Neutrophil (primary cell): ENCODE results near the gene SREBF2.

Experiments used
- H3K27ac ChIP-seq: fragments of 200-600 bp; sonication (generic); 2 replicates; pipeline ENCODE4 v1.5.1; 2016; ENCODE audit warnings: mild to moderate bottlenecking, moderate library complexity
- H3K27me3 ChIP-seq: fragments of 200-600 bp; sonication (generic); 2 replicates; pipeline ENCODE4 v1.6.0; 2016; ENCODE audit warnings: mild to moderate bottlenecking
- H3K36me3 ChIP-seq: fragments of 200-600 bp; sonication (generic); 2 replicates; pipeline ENCODE4 v1.5.1; 2017
- H3K4me1 ChIP-seq, 2 experiments: fragments of 200-600 bp in 1 of 2; sonication (generic) in 1 of 2; 1 replicate in 1 of 2; 2 replicates in 1 of 2; pipeline versions ENCODE4 v1.5.1 to v1.6.1; 2013 to 2016; ENCODE audit warnings: low read depth in 1 of 2, low read length in 1 of 2, mild to moderate bottlenecking in 1 of 2, moderate library complexity in 1 of 2; ENCODE audit not compliant: control insufficient read depth in 1 of 2, insufficient read depth in 1 of 2
- H3K4me3 ChIP-seq, 2 experiments: fragments of 200-600 bp in 1 of 2; sonication (generic) in 1 of 2; 1 replicate in 1 of 2; 2 replicates in 1 of 2; pipeline ENCODE4 v1.5.1; 2013 to 2016; ENCODE audit warnings: low read depth in 1 of 2, low read length in 1 of 2, mild to moderate bottlenecking in 1 of 2, moderate library complexity in 1 of 2
- H3K9me3 ChIP-seq: fragments of 200-600 bp; sonication (generic); 2 replicates; pipeline ENCODE4 v1.5.1; 2016
- TF ChIP-seq, protein P1 (sequence below): fragments of 200-600 bp; sonication (generic); IDR thresholded peaks from 2 replicates; pipeline ENCODE4 v1.5.1; 2016; ENCODE audit warnings: antibody characterized with exemption

SREBF2 gene

DNA sequence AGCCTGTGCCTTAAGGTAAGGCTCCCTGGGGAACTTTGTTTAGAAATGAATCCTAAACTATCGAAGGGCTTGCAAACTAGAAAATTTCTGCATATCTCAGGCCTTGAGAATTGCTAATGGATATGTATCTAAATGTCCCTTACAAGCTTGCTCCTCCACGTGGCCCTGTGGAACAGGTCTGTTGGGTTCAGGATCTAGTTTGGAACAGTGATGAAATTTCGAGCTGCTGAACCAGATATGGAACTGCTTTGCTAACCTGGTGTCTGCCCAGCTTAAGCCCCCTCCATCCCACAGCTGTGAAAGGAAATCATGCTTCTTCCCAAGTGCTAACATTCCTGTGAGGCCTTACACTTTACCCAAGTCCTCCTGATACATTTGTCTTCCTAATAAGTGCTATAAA is 11.6 kb downstream of the SREBF2 start:
- Histone ChIP-seq H3K9me3 (no peaks in the 10 kb centered on the region), H3K27me3 (no peaks in the 10 kb centered on the region), H3K4me3 (no peak overlapping the region), H3K4me1 (peaks cover 55 to 71% of the 10 kb centered on the region in 2 experiments), H3K27ac (peak overlapping the region; percentile 67), H3K36me3 (no peaks in the 10 kb centered on the region)
- TF ChIP-seq, protein P1, sequence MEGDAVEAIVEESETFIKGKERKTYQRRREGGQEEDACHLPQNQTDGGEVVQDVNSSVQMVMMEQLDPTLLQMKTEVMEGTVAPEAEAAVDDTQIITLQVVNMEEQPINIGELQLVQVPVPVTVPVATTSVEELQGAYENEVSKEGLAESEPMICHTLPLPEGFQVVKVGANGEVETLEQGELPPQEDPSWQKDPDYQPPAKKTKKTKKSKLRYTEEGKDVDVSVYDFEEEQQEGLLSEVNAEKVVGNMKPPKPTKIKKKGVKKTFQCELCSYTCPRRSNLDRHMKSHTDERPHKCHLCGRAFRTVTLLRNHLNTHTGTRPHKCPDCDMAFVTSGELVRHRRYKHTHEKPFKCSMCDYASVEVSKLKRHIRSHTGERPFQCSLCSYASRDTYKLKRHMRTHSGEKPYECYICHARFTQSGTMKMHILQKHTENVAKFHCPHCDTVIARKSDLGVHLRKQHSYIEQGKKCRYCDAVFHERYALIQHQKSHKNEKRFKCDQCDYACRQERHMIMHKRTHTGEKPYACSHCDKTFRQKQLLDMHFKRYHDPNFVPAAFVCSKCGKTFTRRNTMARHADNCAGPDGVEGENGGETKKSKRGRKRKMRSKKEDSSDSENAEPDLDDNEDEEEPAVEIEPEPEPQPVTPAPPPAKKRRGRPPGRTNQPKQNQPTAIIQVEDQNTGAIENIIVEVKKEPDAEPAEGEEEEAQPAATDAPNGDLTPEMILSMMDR, result no peak

DNA sequence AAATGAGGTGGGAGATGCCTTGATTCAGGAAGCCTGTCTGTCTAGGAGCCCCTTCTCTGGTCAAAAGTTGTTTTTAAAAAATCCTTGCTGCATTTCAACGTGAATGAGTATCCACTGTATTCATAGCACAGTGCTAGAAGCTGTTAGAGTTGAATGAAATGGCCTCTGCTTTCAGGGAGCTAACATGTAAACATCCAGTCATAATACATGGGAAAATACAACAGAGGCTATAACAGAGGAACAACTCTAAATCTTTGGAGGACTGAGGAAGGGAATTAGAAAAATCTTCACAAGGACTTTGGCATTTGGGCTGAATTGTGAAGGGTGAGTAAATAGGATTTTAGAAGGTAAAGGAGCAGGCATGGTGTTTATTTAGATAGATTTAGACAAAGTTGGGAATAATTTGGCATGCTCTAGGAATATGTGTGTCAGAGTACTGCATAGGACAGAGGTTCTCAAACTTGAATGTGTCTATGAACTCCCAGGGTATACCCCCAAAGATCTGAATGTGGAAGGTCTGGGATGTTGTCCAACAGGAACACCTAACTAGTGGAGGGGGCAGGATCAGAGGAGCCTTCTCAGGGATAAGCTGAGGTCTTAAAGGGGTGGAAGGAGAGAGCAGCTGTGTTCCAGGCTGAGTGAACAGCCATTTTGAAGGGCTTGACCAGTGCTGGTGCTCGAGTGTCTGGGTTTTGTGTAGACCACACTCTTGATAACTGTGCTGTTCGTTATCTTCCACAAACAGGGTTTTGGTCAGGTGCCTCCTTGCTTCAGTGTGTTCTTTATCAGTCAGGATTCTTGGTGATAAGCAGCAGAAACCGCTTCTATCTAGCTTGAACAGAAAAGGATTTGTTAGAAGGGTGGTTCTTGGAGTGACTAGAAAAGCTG is 12.7 kb downstream of the SREBF2 start:
- TF ChIP-seq, protein P1, result no peak
- Histone ChIP-seq H3K4me3 (no peak overlapping the region), H3K27ac (no peak overlapping the region), H3K4me1 (peaks cover 55 to 71% of the 10 kb centered on the region in 2 experiments), H3K27me3 (no peaks in the 10 kb centered on the region), H3K36me3 (no peaks in the 10 kb centered on the region), H3K9me3 (no peaks in the 10 kb centered on the region)

DNA sequence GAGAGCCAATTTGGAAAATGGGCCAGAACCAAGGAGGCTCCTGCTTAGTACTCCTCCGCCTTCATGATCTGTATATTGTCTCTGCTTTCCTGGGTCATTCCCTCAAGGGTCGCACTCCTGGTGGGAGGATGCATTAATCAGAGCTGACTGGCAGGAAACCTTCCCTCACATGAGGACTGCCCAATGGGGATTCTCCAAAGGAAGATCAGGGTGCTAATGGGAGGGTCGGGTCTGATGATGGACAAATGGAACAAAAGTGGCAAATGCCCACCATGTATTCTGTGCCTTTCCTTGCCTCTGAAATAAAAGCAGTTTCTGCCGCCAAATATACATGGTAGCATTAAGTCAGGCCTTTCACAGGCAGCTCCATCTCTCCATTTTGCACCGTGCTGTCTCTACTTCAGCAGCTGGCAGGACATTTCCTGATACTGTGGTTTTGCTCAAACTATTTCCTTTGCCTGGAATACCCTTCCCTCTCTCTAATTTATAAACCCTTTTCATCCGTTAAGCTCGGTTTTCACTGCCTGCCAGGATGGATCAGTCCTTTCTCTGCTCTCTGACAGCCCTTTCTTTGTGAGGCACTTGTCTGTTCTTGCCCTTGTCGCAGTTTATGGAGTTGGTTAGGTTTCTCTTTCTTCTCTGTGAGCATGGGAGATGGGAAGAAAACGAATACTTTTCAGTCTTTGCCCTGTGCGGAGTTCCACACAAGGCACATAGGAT is 13.5 kb downstream of the SREBF2 start:
- no peak overlapping the region for H3K27ac ChIP-seq
- H3K4me3 ChIP-seq, result no peak overlapping the region

DNA sequence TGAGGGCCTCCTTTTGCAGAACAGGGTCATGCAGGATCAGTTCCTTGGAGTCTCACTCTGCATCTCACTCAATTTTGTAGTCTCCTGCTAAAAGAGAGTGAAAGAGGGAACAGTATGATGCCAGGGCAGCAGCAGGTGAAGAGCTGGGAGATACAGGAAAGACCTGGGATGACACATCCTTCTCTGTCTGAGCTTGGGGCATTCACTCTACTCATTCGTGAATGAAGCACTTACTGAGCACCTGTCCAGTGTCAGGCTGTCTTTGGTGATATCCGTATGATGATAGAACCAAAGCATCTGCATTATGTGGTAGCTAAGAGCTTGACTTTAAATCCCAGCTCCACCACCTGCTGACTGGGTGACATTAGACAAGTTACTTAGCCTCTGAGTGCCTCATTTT is 14.4 kb downstream of the SREBF2 start:
- TF ChIP-seq, protein P1, result no peak
- Histone ChIP-seq H3K9me3 (no peaks in the 10 kb centered on the region), H3K4me3 (no peak overlapping the region), H3K36me3 (no peaks in the 10 kb centered on the region), H3K27me3 (no peaks in the 10 kb centered on the region), H3K4me1 (peaks cover 55 to 69% of the 10 kb centered on the region in 2 experiments), H3K27ac (no peak overlapping the region)

More for the DNA sequence above, 13.5 kb downstream of the SREBF2 start:
- Histone ChIP-seq H3K27me3 (no peaks in the 10 kb centered on the region), H3K4me1 (peaks cover 55 to 71% of the 10 kb centered on the region in 2 experiments), H3K9me3 (no peaks in the 10 kb centered on the region), H3K36me3 (no peaks in the 10 kb centered on the region)
- TF ChIP-seq, protein P1, result no peak

- Histone ChIP-seq H3K4me1 (peaks cover 48 to 58% of the 10 kb centered on the region in 2 experiments), H3K27me3 (no peaks in the 10 kb centered on the region), H3K36me3 (no peaks in the 10 kb centered on the region), H3K4me3 (peak overlapping the region; percentile 1 to 20), H3K9me3 (no peaks in the 10 kb centered on the region), H3K27ac (peak overlapping the region; percentile 63)
- TF ChIP-seq, protein P1, result no peak
These were observed 15.6 kb downstream of the SREBF2 start for GRCh38 chr22:41848468-41848867.
